GM10266 (cell line): ENCODE measurements around the gene CCDC78.

Source experiments
- DNase-seq: peaks from one replicate; pipeline ENCODE4 v3.0.0; 2012; ENCODE audit errors: extremely low spot score
- TF ChIP-seq, protein P1 (sequence below): IDR thresholded peaks from 2 replicates; pipeline ENCODE4 v1.5.1; 2012; ENCODE audit warnings: mild to moderate bottlenecking, low read depth; ENCODE audit not compliant: control insufficient read depth, insufficient read depth; ENCODE audit errors: missing control alignments

CCDC78 gene

GRCh38 chr16:729768-730665 lies 3.8 kb upstream of the CCDC78 start:
- no peak for DNase-seq
- TF ChIP-seq, protein P1, sequence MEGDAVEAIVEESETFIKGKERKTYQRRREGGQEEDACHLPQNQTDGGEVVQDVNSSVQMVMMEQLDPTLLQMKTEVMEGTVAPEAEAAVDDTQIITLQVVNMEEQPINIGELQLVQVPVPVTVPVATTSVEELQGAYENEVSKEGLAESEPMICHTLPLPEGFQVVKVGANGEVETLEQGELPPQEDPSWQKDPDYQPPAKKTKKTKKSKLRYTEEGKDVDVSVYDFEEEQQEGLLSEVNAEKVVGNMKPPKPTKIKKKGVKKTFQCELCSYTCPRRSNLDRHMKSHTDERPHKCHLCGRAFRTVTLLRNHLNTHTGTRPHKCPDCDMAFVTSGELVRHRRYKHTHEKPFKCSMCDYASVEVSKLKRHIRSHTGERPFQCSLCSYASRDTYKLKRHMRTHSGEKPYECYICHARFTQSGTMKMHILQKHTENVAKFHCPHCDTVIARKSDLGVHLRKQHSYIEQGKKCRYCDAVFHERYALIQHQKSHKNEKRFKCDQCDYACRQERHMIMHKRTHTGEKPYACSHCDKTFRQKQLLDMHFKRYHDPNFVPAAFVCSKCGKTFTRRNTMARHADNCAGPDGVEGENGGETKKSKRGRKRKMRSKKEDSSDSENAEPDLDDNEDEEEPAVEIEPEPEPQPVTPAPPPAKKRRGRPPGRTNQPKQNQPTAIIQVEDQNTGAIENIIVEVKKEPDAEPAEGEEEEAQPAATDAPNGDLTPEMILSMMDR: no peak

DNA sequence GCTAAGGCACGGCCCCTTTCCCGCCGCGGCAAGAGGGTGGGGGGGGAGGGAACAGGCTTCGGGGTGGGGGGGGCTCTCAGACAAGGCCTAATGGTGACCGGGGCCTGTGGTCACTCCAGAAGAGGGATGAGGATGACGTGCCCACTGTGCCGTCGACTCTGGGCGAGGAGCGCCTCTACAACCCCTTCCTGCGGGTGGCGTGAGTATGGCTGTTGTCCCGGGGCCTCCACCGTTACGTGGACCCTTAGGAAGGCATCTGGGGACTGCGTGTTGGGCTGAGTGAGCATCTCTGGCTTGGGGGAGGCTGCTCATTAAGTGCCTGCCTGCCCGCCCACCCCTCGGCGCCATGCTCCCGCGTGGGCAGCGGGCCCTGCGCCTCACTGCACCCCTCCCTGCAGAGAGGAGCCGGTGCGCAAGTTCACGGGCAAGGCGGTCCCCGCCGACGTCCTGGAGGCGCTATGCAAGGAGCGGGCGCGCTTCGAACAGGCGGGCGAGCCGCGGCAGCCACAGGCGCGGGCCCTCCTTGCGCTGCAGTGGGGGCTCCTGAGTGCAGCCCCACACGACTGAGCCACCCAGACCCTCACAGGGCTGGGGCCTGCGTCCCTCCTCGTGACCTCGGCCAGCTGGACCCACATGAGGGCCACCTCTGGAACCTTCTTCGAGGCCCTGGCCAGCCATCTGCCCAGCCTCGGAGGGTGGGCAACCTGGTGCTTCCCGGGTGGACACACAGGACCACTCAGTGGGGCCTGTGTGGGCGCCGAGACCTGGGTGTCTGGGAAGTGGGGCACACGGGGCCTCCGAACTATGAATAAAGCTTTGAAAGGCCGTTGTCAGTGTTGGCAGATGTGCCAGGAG lies 2.9 kb upstream of the CCDC78 start:
- no peak for DNase-seq
- TF ChIP-seq, protein P1: no peak

DNA sequence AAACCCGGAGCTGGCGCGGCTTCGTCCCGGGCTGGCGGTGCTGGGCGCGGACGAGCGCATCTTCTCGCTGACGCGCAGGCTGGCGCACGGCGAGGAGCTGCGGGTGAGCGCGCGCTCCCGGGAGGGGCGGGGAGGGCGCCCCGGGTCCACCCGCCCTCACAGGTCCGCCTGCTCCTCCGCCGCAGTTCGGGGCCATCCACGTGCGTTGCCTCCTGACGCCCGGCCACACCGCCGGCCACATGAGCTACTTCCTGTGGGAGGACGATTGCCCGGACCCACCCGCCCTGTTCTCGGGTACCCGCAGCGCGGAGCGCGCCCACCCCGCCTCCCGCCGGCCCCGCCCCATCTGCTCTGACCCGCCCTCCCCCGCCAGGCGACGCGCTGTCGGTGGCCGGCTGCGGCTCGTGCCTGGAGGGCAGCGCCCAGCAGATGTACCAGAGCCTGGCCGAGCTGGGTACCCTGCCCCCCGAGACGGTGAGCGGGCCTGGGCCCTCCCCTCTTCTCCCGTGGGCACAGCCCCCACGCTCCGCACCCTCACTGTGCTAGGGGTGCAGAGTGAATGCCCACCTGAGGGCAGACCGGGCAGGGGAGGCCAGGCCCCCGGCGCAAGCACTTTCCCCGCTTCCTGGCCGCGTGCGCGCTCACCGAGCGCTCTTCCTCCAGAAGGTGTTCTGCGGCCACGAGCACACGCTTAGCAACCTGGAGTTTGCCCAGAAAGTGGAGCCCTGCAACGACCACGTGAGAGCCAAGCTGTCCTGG lies 2.1 kb upstream of the CCDC78 start:
- TF ChIP-seq, protein P1: no peak
- peak; percentile 93 for DNase-seq

DNA sequence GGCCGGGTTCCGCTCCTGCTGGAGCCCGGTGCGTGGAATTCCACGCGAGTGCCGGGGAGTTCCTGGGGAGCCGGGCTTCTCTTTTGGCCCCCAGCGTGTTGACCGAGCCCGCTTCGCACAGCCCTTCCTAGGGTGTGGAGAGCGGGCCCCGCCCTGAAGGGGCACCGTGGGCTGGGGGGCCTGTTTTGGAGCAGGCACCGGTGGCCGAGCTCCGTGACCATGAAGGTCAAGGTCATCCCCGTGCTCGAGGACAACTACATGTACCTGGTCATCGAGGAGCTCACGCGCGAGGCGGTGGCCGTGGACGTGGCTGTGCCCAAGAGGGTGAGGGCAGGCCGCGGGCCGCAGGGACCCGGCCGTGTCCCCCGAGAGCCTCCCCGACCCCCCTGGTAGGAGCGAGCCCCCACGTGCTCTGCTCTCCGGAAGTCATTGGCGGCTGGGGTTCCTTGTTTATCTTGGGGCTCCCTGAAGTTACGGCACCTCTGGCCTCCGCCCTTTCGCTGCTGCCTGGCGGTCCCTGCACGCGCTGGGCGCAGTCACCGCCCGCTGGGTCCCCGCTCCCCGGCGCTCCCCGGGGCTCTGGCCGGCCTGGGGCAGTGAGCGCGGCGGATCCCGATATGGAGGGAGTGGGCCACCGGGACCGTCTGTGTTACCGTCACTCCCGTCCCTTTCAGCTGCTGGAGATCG lies 1.2 kb upstream of the CCDC78 start:
- TF ChIP-seq, protein P1: no peak

GRCh38 chr16:726188-726437 lies 130 bp downstream of the CCDC78 start:
- TF ChIP-seq, protein P1: no peak
- DNase-seq: no peak

More for the DNA sequence above, 1.2 kb upstream of the CCDC78 start:
- peak; percentile 78 for DNase-seq

GRCh38 chr16:725463-726187 lies 618 bp downstream of the CCDC78 start:
- TF ChIP-seq, protein P1: no peak

More at GRCh38 chr16:725463-726187, 618 bp downstream of the CCDC78 start:
- no peak for DNase-seq
